HG03095 (cell line): ENCODE measurements around the gene C6orf62.
A peak's percentile ranks its signal among the peaks of the same experiment; 100 is the strongest.
"Not testable (repeated sequence)": the region's sequence is repeated elsewhere in the genome, so short reads cannot be mapped to it uniquely, and the experiment has no call there.

Experiments
- ATAC-seq: cut with Tn5 transposase; IDR thresholded peaks from one replicate; pipeline ENCODE4 v1.9.1; 2021; ENCODE audit warnings: moderate library complexity; ENCODE audit not compliant: unreplicated experiment

Gene C6orf62

GRCh38 chr6:24668997-24669361 is 50.0 kb downstream of the C6orf62 start:
- ATAC-seq = no peak

DNA sequence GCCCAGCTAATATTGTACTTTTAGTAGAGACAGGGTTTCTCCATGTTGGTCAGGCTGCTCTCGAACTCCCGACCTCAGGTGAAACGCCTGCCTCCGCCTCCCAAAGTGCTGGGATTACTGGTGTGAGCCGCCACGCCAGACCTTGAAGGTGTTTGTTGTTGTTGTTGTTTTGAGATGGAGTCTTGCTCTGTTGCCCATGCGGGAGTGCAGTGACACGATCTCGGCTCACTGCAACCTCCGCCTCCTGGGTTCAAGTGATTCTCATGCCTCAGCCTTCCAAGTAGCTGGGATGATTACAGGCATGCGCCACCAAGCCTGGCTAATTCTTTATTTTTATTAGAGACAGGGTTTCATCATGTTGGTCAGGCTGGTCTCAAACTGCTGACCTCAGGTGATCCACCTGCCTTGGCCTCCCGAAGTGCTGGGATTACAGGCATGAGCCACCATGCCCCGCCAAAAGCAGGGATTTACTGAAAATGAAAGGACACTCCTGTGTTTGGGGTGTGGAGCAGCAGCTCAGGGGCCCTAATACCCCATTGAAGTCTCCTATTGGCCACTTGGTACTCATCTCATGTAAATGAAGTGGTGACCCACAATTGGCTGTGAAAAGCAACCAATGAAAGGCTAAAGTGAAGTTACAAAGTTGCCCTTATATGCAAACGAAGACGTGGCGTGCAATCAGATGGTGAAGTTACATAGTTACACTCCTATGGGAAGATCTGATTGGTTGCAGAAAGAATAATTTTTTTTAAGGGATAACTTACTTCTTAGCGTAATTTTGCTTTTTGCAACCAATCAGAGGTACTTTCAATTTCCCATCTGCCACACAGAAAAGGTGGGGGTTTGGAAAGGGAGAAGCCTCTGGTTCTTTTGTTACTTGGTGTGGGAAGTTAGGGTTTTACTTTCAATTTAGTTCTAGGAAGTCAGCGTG is 50.6 kb downstream of the C6orf62 start:
- not testable (repeated sequence) for ATAC-seq

DNA sequence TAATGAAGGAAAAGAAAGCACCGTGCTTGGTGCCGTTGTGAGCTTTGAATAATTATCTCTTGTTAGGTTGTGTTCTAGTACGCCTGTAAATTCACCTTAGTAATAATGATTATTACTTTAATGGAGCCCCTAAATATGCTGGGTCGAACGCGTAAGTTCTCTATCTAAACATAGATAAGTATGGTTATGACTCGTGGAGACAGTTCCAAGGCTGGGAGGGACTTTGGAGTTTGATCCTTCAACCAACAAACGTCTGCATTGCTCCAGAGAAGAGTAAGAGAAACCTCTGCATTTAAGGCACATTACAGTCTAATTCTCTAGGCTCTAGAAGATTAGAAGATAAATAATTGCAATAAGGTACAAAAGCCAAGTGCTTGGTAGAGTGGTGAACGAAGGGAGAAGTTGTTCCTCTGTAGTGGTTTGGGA is 51.6 kb downstream of the C6orf62 start:
- no peak for ATAC-seq

DNA sequence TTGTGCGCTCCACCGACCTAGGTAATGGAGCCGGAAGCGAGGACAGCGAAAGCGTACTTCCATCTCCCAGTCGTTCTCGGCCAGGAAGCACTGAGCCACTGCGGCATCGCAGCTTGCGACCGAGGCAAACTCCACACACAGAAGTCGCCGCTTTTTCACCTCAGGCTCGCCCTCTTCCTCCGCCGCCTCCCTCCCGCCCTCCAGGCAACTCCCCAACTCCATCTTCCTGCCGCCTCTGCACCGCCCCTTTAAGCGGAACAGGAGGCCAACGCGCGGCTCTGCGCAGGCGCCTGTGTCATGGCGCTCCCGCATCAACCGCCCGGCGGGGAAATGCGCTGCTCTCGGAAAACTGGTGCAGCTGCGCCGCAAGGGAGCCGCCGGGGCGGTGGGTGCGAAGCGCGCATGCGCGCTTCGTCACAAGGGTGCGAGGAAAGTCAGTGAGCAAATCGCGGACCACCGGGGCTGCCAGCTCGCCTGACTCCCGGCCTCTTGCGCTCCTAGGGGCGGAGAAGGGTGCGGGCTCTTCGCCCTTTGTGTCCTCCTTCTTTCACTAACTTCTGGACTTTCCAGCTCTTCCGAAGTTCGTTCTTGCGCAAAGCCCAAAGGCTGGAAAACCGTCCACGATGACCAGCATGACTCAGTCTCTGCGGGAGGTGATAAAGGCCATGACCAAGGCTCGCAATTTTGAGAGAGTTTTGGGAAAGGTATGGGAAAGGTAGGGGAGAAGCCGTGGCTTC is 52.1 kb downstream of the C6orf62 start, which contains the start of the genes ACOT13 and TDP2:
ACOT13 (plus strand) TSS at position 437 of the 737 bp plus-strand sequence; CDS start at position 624, 187 bp downstream.
TDP2 (minus strand) TSS at position 259 of the 737 bp plus-strand sequence; CDS start at position 222, 37 bp downstream.
- ATAC-seq = peak; percentile 95

DNA sequence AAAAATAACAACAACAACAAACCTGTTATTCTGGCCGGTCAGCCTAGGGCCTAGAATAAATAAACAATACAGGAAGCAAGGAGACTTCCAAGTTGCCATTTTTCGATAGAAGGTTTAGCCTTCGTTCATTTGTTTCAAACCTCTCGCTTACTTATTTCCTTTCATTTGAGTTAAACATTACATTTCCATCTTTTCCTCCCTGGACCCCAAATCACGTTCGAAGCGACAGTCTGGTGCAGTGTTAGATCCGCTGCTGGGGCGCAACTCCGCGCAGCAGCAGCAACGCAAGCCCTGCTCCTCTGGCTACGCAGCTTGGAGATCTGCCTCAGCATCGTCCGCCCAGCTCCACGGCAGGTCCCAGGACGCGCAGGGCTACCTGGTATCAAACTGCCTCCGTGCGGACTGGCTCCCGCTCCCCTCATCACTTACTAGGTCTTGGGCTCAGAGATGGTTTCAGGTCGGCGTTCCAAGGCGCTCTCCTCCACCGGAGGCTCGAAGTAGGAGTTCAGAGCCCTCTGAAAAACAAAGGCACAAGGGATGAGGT is 52.8 kb downstream of the C6orf62 start:
- peak; percentile 27 for ATAC-seq

DNA sequence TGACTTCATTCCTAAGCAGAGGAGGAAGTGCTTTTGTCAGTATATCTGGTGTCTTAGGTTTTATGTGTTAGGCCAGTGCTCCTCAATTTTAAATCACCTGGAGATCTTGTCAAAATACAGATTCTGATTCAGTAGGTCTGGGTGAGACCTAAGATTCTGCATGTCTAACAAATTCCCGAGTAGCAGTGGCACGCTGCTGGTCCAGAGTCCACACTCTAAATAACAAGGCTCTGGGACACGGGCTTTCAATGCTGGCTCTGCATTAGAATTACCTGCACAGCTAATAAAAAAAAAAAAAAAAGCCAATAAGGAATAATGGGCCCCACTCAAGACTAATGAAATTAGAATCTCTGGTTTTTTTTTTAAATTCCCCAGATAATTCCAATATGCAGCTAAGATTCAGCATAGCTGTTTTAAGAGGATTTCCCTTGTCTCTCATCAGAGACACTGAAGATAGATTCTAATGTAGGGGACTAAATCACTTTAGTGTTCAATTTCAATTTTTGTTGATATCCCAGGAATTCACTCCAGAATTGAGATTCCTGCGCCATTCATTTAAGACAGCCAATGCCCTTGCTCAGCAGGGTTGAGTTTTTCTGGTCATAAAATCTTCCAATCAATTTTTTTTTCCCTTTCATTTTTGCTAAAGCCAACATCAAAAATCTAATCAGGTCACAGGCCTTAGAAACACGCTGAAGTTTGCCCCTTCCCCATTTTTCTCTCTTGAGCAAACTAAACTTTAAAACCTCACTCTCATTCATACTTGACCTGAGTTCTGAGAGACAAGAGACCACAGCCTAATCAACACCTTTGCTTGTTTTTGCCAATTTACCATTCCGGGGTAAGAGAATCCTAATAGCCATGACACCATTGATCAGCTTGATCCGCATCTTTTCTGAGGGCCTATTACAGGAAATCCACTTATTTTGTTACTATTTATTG is 54.6 kb downstream of the C6orf62 start:
- ATAC-seq = no peak

DNA sequence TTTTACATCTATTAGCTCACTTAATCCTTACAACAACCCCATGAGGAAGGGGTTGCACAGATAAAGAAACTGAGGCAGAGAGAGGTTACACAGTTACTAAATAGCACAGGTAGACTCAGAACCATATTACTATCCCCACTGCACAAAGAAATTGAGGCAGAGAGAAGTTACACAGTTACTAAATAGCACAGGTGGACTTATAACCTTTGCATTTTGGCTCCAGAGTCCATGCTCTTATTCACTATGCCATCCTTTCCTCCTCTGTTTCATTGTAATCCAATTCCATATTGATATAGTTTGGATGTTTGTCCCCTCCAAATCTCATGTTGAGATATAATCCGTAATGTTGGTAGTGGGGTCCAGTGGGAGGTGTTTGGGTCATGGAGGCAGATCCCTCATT is 55.8 kb downstream of the C6orf62 start:
- ATAC-seq = no peak

DNA sequence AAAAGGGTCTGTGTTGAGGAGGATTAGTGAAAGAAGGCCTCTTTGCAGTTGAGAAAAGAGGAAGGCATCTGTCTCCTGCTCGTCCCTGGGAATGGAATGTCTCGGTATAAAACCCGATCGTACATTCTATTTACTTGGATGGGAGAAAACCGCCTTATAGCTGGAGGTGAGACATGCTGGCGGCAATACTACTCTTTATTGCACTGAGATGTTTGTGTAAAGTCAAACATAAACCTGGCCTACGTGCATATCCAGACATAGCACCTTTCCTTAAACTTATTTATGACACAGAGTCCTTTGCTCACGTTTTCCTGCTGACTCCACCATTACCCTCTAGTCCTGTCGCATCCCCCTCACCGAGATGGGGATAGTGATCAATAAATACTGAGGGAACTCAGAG is 56.7 kb downstream of the C6orf62 start:
- ATAC-seq = no peak

DNA sequence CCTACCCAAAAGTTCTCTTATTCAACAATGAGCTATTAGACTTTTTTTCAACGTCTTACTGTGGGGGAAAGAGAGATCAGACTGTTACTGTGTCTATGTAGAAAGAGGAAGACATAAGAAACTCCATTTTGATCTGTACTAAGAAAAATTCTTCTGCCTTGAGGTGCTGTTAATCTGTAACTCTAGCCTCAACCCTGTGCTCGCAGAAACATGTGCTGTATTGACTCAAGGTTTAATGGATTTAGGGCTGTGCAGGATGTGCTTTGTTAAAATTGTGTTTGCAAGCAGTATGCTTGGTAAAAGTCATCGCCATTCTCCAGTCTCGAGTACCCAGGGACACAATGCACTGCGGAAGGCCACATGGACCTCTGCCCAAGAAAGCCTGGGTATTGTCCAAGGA is 57.2 kb downstream of the C6orf62 start:
- ATAC-seq = not testable (repeated sequence)

DNA sequence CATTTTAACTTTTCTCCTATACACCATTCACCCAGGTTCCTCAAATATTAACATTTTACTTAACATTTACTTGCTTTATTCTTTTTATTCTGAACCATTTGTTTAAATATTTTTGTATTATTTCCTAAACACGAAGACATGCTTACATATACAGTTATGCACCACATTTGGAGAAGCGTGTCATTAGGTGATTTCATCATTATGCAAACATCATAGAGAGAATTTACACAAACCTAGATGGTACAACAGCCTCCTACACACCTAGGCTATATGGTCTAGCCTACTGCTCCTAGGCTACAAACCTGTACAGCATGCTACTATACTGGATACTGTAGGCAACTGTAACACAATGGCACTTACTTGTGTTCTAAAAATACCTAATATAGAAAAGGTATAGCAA is 58.8 kb downstream of the C6orf62 start:
- ATAC-seq = no peak

- ATAC-seq = no peak
These were observed 59.4 kb downstream of the C6orf62 start for GRCh38 chr6:24659561-24659960.

GRCh38 chr6:24658573-24659560 is 60.1 kb downstream of the C6orf62 start:
- ATAC-seq = no peak

- ATAC-seq = no peak
These were observed 63.7 kb downstream of the C6orf62 start for GRCh38 chr6:24655215-24655614.
